Hepatocyte (in vitro differentiated cells): ENCODE measurements around the gene RLF.

ENCODE experiments used
- CTCF ChIP-seq: fragments of 200-600 bp; sonication (generic); IDR thresholded peaks from 2 replicates; pipeline ENCODE4 v1.5.1; 2016; ENCODE audit warnings: antibody characterized with exemption, mild to moderate bottlenecking; ENCODE audit not compliant: poor library complexity
- EZH2 ChIP-seq: fragments of 200-600 bp; sonication (generic); IDR thresholded peaks from 2 replicates; pipeline ENCODE4 v1.6.1; 2016; ENCODE audit warnings: antibody characterized with exemption, mild to moderate bottlenecking, borderline replicate concordance

DNA sequence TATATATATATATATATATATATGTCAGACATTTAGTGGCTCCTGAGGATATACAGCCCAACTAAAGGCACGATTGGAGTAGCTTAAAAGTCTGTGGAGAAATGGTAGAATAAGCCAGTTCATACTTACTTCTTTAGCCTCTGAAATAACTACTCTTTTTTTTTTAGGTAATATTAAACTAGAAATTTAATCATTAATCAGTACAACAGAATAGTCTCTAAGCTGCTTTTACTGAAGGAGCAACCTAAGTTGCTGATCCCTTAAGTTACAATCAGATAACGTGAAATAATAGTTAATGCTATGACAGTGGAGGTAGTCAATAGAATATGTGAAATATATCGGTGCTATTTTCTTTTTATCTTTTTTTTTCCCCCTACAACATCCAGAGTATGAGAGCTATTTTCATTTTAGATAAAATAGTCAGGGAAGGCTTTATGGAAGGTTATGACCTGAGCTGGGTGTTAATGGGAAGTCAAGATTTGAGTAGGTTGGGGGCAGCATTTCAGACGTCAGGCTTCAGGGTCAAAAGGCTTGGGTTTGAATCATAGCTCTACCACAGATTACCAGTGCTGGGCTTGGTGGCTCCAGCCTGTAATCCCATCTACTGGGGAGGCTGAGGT, 112.5 kb downstream of the RLF start:
- TF ChIP-seq CTCF, result no peak
- no peak for TF ChIP-seq EZH2
